Measurements from ENCODE around the gene CDK9.

GRCh38 chr9:127805620-127806019 lies 19.8 kb downstream of the CDK9 start:
- TF ChIP-seq USF2 (IDR thresholded peaks at IDR 0.05; ENCODE audit: borderline replicate concordance, low read depth, low read length) (no peak), NKRF (conservative IDR thresholded peaks at IDR 0.05) (no peak), NFYB (IDR thresholded peaks at IDR 0.05; ENCODE audit: insufficient read depth, low read depth, low read length) (no peak), RCOR1 (conservative IDR thresholded peaks at IDR 0.05; ENCODE audit: low read depth, low read length) (no peak), CTCF (IDR thresholded peaks at IDR 0.05 in 2 of 3, conservative IDR thresholded peaks at IDR 0.05 in 1 of 3; ENCODE audit: control insufficient read depth in 2 of 3, extremely low read depth in 1 of 3, insufficient read depth in 1 of 3, low read depth in 3 of 3, low read length in 3 of 3) (peak; percentile 19 to 40 (median 39); a peak in 5 of 6 replicates), EP300 (IDR thresholded peaks at IDR 0.05; ENCODE audit: borderline replicate concordance in 1 of 2, control insufficient read depth in 1 of 2, low read depth in 2 of 2, low read length in 2 of 2) (no peak)
